ENCODE results near the gene IQGAP3. TPM values are rescaled to one million over a fixed set of nuclear protein-coding genes. Genes with fewer than 3 reads are reported as not detected.

The IQGAP3 gene
- polyA plus RNA-seq, 1 donor = 5.5 TPM

DNA sequence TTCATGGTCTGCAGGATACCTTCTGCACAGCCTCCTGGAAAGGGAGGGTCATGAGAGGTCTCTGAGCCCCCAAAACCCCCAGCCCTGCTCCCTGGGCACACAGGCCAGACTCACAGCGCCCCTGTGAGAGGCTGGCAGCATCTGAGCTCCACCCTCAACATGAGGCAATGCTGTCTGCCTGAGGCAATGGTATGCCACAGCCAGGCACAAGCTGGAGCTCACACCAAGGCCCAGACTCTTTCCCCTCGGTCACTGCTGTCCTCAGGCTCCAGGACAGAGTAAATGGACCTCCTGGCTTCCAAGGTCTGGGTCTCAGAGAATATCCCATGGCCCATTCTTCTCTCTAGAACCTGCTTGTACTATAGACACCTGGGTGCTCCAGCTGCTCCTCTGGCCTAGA is 89.0 kb downstream of the IQGAP3 start:
- DNase-seq (ENCODE audit: low read depth) = no peak

DNA sequence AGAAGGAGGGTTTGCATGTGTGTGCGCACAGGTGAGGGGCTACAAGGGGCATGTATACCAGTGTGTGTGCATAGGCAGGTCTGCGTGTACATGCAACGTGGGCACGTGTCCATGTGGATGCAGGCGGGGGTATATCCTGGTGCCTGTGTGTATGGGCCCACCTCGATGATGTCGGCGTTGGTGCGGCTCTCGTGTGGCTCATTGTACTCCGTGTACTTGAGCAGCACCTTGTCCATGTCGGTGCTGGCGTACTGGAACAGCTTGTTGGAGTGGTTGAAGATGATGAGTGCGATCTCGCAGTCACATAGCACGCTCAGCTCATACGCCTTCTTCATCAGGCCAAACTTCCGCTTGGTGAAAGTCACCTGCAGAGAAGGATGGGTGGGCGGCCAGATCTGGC is 90.1 kb downstream of the IQGAP3 start:
- no peak for DNase-seq (ENCODE audit: low read depth)

DNA sequence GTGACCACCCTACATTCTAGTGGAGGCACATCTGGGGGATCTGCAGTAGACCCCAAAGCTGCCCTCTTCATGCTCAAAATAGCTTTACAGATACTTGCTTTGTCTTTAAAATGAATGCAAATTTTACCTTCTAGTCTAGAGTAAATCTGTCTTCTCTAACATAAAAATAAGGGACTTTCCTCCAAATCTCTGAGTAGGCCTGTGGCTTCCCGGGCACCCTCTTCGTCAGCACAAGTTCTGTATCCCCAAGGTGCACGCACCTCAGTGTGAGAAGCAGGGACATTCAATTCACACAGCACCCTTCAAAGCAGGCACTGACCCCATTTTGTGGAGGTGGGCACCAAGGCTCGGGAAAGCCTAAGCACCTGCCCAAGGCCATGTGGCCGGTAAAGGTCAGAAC is 90.8 kb downstream of the IQGAP3 start:
- DNase-seq (ENCODE audit: low read depth) = no peak

DNA sequence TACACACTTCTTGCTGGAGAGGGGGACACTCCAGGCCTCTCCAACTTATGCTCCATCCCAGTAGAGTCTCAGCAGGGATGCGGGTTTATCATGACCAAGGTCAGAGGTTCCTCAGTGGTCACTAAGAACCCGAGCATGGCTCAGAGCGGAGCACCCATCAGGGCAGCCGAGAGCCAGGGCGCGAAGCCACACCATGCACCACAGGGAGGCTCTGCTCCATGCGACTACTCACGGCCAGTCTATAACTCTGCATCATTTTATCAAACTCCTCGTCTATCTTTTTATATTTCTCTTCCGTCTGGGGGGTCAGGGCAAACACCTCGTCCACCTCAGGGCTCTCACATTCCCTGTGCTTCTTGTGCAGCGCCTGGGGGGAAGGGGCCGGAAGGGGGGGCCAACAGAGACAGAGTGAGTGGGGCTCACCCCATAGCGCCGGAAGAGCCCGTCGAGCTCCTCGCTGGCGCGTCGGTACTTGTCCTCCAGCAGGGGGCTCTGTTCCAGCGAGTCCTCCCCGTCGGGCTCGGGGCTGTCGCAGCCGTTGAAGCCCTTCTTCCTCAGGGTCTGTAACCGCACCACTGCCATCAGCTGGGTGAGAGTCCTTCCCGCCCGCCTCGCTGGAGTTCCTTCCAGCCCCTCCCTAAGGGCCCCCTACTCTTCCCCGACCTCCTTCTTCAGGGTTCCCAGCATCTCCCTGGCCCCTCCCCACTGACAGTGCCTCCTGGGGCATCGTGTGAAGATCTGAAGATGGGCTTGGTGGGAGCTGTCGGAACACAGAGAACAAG is 91.8 kb downstream of the IQGAP3 start:
- no peak for DNase-seq (ENCODE audit: low read depth)

DNA sequence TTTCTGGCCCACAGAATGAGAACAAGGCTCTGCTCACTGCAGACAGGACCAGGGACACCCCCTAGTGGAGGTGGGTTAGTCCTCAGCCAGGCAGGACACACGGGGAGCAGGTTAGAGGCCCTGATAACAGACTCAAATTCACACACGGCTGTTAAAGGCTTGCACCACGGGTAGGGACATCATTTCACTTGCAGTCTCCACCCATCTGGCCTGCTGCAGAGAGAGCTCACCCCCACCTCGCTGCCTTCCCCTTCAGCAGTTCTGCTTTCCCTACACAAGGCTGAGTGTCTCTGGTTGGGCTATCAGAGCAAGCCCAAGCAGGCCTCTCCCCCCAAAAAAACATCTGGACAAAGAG is 92.4 kb downstream of the IQGAP3 start:
- no peak for DNase-seq (ENCODE audit: low read depth)

DNA sequence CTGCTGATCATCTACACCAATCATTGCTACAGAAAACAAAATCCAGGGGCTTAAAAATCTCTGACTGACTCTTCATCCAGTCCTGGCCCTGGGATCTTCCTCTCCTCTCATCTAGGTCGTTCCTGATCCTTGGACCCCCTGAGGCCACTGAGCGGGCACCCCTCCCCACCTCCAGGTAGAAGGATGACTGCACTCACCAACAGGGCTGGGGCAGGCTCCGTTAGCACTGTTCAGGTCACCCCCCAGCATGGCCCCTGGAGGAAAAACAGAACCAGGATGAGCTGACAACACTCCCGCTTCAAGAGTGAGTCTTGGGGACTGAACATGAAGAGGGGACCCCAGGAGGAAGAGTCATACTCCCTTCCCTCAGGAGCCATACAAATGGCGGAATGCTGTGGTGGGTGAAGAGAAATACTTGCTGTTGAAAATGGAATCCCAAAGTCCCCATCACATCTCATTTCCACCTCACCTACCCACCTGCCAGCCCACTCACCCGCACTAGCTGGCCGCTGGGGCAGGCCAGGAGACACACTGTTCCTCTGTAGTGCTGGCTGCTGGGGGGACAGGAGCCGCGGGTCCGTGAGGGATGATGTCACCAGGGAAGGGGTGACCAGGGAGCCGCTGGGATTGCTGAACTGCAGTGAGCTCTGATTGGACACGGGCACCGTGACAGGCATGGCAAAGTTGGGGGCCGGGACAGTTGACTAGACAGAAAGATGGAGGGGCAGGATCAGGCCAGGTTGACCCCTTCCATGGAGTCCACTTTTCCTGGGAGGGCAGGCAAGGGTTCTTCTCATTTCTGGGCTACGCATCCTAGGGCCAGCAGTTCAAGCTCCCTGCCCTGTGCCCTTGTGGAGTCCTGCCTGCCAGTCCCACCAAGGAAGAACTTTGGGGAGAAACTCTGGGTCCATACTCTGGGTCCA is 93.0 kb downstream of the IQGAP3 start:
- DNase-seq (ENCODE audit: low read depth) = no peak

DNA sequence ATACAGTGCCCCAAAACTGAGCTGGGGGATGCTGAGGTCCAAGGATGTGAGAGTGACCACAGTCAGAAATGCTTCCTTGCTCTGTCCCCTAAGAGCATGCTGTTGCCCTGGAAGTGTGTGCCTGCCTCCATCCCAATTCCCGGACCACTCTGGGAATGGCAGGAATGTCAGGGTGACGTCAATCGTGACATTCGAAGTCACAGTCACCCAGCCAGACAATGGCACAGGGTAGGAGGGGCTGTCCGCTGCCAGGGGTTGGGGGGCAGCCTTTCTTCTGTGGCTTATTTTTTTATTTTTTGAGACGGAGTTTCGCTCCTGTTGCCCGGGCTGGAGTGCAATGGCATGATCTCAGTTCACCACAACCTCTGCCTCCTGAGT is 94.1 kb downstream of the IQGAP3 start:
- DNase-seq (ENCODE audit: low read depth) = no peak

DNA sequence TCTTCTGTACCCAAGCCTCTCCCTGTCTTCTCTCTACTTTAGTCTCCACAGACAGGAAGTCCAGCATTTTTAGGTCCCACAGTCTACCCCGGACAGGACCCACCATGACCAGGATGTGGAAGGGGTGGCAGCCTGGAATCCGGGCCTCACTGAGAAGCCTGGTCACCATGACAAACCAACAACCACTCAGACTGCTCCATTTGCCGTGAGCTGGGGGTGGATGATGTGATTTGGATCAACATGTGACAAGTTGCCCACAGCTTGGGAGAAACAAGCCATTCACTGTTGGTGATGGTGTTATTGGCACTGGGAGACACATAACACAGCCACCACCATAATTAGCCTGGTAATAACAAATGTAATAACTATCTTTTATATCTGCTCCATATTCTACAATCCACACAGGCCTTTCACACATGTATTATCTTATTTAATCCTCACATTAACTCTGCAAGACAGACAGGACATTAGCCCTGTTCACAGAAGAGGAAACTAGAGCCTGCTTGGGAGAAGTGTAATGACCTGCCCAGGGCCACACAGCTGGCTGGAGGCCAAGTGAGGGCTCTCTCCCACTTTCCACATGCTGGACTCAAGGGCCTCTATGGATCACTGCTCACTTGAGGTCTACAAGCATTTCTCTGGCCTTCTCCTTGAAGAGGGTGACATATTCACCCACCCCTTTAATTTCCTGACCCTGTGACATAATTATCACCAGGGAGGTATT is 94.7 kb downstream of the IQGAP3 start:
- DNase-seq (ENCODE audit: low read depth) = no peak

DNA sequence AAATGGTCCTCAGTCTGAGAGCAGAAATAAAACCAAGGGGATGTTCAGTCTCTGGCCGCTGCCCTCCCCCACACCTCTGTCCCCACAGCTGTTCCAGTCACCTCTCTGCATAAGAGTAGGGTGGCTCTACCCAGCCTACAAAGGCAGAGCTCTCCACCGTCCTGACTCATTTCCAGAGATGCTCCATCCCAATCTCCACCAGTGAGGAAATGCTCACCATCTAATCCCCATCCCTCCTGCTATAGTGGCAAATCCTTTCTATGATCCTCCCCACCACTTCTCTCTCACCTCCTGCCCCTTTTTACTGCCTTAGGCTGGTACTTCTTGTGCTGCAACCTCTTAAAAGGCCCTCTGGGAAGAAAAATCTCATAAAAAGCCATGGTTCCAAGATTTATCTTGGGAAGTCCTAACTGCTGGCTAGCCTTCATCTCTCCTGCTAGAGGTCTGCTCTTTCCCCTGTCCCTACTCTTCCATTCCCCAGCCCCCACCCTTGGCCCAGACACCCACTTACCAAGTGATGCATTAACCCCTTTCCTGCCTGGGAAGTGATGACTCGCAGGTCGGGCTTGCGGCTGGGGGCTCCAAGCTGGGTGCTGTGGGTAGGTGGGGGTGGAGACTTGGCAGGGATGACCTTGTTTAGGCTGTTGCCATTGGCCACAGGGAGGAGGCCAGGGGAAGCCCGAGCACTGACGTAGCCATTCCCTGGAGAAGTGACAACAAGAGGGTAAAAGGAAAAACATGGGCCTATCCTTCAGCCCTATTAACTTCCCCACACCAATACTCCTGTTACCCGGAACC is 95.7 kb downstream of the IQGAP3 start:
- DNase-seq (ENCODE audit: low read depth) = no peak

DNA sequence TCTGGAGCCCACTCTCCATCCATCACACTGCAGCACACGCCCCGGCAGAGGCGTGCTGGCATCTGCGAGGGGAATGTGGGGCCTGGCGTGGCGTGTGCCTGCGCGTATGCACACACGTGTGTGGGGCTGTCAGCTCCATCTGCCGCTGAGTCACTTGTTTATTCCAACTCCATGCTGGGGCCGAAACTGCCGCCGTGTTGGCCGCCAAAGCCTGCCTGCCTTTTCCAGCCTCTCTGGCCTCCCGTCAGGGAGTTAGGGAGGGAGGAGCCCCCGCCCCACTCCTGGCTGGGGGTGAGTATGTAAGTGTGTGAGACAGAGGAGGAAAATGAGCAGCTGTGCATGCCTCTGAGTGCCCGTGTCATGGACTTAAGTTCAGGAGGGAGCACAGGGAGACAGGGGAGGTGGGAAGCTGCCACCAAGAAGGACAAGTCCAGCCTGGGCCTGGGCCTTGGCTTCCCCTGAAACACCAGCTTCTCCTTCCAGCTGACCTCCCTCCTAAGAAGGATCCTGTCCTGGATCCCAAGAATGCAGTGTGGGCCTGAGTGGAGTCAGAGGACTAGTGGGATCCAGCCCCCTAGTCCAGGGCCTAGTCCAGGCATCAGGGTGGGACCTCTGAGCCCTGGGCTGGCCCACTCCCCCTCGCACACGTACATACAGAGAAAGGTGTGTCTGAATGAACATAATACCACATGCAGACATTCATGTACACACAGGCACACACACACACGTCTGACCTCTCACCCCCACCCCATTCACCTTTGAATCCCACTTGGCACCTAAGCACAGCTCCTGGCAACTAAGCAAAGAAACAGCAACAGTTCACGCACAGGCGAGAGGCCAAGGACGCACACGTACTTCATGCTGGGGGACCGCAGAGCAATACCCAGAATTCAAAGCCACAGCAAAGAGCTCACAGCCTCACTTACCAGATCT is 96.5 kb downstream of the IQGAP3 start:
- no peak for DNase-seq (ENCODE audit: low read depth)

Other genes starting within 250 kb of the IQGAP3 start
- 266 TPM for gene CCT3, start 234.3 kb downstream of the IQGAP3 start, polyA plus RNA-seq (ENCODE audit: insufficient read length)
- gene TSACC, start 234.0 kb downstream of the IQGAP3 start, polyA plus RNA-seq (ENCODE audit: insufficient read length) = 1.5 TPM
- gene RHBG, start 203.4 kb downstream of the IQGAP3 start, polyA plus RNA-seq (ENCODE audit: insufficient read length) = not detected
- 78.6 TPM for gene MEF2D, start 71.8 kb downstream of the IQGAP3 start, polyA plus RNA-seq (ENCODE audit: insufficient read length)
- 0.32 TPM for gene TTC24, start 7.2 kb upstream of the IQGAP3 start, polyA plus RNA-seq (ENCODE audit: insufficient read length)
- 26.2 TPM for gene NAXE, start 19.2 kb upstream of the IQGAP3 start, polyA plus RNA-seq (ENCODE audit: insufficient read length)
- gene GPATCH4, start 28.9 kb upstream of the IQGAP3 start, polyA plus RNA-seq (ENCODE audit: insufficient read length) = 30.5 TPM
- 0.43 TPM for gene HAPLN2, start 46.9 kb upstream of the IQGAP3 start, polyA plus RNA-seq (ENCODE audit: insufficient read length)
- 1.2 TPM for gene BCAN, start 69.6 kb upstream of the IQGAP3 start, polyA plus RNA-seq (ENCODE audit: insufficient read length)
- gene NES, start 104.8 kb upstream of the IQGAP3 start, polyA plus RNA-seq (ENCODE audit: insufficient read length) = 945 TPM
- 349 TPM for gene CRABP2, start 133.0 kb upstream of the IQGAP3 start, polyA plus RNA-seq (ENCODE audit: insufficient read length)
- 20.7 TPM for gene METTL25B, start 155.9 kb upstream of the IQGAP3 start, polyA plus RNA-seq (ENCODE audit: insufficient read length)
- gene ISG20L2, start 156.2 kb upstream of the IQGAP3 start, polyA plus RNA-seq (ENCODE audit: insufficient read length) = 23.3 TPM
- 63.5 TPM for gene MRPL24, start 168.5 kb upstream of the IQGAP3 start, polyA plus RNA-seq (ENCODE audit: insufficient read length)
- 134 TPM for gene HDGF, start 179.1 kb upstream of the IQGAP3 start, polyA plus RNA-seq (ENCODE audit: insufficient read length)
- 65.4 TPM for gene PRCC, start 195.0 kb upstream of the IQGAP3 start, polyA plus RNA-seq (ENCODE audit: insufficient read length)
- 0.39 TPM for gene SH2D2A, start 244.3 kb upstream of the IQGAP3 start, polyA plus RNA-seq (ENCODE audit: insufficient read length)